MG63 (cell line): ENCODE measurements around the gene TRAF2. TPM values are rescaled to one million over a fixed set of nuclear protein-coding genes. Genes with fewer than 3 reads are reported as not detected.
A peak's percentile ranks its signal among the peaks of the same experiment; 100 is the strongest.

Experiments
- DNase-seq: peaks from one replicate; pipeline ENCODE4 v3.0.0-alpha.2; 2020
- H3K27me3 ChIP-seq: fragments of 250-450 bp; sonication (Bioruptor Pico); 2 replicates; pipeline ENCODE4 v1.5.1; 2020; ENCODE audit warnings: mild to moderate bottlenecking, moderate library complexity
- H3K36me3 ChIP-seq: fragments of 250-450 bp; sonication (Bioruptor Pico); 2 replicates; pipeline ENCODE4 v1.5.1; 2020; ENCODE audit warnings: mild to moderate bottlenecking, moderate library complexity
- H3K4me3 ChIP-seq: fragments of 250-450 bp; sonication (Bioruptor Pico); 2 replicates; pipeline ENCODE4 v1.5.1; 2020; ENCODE audit warnings: mild to moderate bottlenecking, moderate library complexity
- H3K9me3 ChIP-seq: fragments of 250-450 bp; sonication (Bioruptor Pico); 2 replicates; pipeline ENCODE4 v1.5.1; 2020; ENCODE audit warnings: mild to moderate bottlenecking, moderate library complexity
- total RNA-seq: library from RNA; depleted of rRNA; stranded (reverse); fragments of >200 nt; shearing (Covaris generic); gene quantifications from 2 replicates; pipeline ENCODE4 v1.2.3, GENCODE V29; 2014; ENCODE audit warnings: low replicate concordance

Gene TRAF2
- total RNA-seq, 1 experiment from 2014 or later = 46.5 TPM

DNA sequence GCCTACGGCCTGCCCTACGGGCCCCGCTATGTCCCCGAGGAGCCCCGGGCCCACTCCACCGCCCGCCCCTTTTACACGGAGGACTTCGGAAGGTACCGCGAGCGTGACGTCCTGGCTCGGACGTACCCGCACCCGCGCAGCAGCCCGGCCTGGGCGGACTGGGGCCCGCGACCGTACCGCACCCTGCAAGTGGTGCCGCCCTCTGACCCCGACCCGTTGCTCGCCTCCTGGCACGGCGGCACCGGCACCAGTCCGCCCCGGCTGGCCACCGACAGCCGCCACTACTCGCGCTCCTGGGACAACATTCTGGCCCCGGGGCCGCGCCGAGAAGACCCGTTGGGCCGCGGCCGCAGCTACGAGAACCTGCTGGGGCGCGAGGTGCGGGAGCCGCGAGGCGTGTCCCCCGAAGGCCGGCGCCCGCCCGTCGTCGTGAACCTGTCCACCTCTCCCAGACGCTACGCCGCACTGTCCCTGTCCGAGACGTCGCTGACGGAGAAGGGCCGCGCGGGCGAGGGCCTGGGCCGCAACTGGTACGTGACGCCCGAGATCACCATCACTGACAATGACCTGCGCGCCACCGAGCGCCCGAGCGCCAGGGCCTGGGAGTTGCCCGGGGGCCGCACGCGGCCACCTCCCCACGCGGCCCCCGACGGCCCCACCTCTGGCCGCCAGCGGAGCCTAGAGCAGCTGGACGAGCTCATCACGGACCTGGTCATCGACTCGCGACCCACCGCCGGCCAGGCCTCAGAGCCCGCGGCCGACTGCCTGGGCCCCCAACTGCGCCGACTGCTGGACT lies 40.7 kb upstream of the TRAF2 start:
- H3K4me3 ChIP-seq = no peak overlapping the region
- DNase-seq = no peak
- H3K27me3 ChIP-seq = no peaks in the 10 kb centered on the region
- H3K9me3 ChIP-seq = no peaks in the 10 kb centered on the region
- H3K36me3 ChIP-seq = peaks cover 11% of the 10 kb centered on the region

DNA sequence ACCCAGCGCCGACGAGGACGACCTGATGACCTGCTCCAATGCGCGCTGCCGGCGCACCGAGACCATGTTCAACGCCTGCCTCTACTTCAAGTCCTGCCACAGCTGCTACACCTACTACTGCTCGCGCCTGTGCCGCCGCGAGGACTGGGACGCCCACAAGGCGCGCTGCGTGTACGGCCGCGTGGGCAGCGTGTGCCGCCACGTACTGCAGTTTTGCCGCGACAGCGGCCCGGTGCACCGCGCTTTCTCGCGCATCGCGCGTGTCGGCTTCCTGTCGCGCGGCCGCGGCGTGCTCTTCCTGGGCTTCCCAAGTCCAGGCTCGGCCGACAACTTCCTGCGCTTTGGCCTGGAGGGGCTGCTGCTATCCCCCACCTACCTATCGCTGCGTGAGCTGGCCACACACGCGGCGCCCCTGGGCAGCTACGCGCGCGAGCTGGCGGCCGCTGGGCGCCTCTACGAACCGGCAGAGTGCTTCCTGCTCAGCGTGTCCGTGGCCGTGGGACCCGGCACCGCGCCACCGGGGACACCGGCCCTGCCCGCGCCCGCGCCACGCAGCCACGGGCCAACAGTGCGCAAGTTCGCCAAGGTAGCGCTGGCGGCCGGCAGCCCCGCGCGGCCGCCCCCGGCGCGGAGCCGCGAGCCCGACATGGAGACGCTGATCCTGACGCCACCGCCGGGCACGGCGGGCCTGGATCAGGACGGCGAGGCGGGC lies 39.8 kb upstream of the TRAF2 start:
- H3K36me3 ChIP-seq = peaks cover 13% of the 10 kb centered on the region

DNA sequence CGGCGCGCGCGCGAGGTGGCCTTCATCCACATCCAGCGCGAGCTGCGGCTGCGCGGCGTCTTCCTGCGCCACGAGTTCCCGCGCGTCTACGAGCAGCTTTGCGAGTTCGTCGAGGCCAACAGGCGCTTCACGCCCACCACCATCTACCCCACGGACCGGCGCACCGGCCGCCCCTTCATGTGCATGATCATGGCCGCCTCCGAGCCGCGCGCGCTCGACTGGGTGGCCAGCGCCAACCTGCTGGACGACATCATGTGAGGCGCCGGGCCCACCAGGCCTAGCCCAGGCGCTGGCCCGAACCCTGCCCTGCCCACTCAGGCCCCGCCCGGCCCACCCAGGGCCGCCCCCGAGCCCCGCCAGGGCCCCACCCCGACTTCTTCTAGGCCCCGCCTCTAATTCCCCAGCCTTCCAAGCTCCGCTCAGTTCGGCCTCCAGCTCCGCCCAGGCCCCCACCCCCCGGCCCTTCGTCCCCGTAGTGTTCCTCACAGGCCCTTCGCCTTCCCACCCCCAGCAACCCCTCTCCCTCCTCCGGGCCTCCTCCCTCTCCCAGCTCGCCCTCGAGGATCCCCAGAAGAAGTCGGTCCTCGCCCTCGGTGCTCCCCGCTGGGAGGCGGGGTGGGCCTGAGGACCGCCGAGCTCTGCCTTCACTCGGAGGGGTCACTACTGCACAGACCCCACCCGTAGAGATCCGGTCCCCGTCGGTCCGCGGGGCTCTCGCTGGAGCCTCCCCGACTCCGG lies 39.1 kb upstream of the TRAF2 start:
- Histone ChIP-seq H3K4me3 (peak overlapping the region; percentile 86), H3K9me3 (no peaks in the 10 kb centered on the region), H3K27me3 (no peaks in the 10 kb centered on the region), H3K36me3 (peaks cover 13% of the 10 kb centered on the region)
- DNase-seq = peak; percentile 84

More for the DNA sequence above, 39.8 kb upstream of the TRAF2 start:
- H3K27me3 ChIP-seq = no peaks in the 10 kb centered on the region
- no peaks in the 10 kb centered on the region for H3K9me3 ChIP-seq
- no peak for DNase-seq
- no peak overlapping the region for H3K4me3 ChIP-seq

DNA sequence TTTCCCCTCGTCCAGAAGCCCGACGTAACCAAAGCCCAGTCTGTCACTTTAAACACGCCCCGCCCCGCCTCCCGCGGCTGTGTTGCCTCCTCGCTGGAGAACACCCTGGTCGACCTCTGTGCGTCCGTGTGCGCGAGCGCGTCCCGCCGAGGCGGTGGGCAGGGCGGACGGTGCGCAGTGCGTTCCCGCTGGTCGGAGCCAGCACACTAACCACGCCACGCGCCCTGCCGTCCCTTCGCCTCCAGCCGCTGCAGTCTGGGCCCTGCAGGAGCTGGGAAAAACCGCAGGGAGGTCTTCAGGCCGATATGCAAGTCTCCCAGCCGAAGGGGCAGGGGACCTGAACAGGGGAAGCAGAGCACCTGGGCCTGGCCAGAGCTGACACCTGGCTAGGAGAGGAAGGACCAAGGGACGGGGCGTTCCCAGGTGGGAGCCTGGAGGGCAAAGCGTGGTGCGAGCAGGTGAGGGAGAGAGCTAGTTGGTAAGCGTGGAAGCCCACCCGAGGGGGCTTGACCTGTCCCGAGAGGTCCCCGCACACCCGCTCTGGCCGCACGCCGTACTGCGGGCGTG lies 38.4 kb upstream of the TRAF2 start:
- Histone ChIP-seq H3K27me3 (no peaks in the 10 kb centered on the region), H3K4me3 (peak overlapping the region; percentile 86), H3K9me3 (no peaks in the 10 kb centered on the region), H3K36me3 (peaks cover 13% of the 10 kb centered on the region)
- peak; percentile 95 for DNase-seq

DNA sequence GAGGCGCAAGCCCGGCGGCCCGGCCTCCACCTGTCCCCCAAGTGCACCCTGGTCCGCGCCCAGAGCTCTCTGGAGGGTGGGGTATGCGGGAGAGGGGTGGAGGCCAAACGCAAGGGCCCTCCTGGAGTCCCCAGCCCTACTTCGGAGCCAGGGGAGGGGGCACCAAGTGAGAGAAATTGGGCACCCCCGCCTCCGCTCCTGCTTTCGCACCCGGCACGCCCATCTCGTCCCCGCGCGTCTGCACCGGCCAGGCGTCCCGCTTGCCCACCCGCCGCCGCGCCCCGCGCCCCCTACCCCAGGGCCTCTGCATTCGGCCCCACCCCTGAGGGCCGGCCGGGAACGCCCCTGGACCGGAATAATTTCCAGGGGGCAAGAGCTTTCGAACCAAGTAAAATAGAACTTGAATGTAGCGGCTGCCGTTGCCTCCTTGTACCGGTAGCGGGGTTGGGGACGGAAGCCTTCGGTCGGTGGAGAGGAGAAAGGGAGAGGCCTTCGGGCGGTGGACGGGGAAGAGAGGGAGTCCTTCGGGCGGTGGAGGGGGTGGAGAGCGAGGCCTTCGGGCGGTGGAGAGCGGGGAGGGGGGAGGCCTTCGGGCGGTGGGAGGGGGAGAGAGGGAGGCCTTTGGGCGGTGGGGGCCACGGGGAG lies 37.8 kb upstream of the TRAF2 start:
- Histone ChIP-seq H3K36me3 (peaks cover 13% of the 10 kb centered on the region), H3K27me3 (no peaks in the 10 kb centered on the region), H3K9me3 (no peaks in the 10 kb centered on the region), H3K4me3 (peak overlapping the region; percentile 86)
- peak; percentile 56 for DNase-seq

DNA sequence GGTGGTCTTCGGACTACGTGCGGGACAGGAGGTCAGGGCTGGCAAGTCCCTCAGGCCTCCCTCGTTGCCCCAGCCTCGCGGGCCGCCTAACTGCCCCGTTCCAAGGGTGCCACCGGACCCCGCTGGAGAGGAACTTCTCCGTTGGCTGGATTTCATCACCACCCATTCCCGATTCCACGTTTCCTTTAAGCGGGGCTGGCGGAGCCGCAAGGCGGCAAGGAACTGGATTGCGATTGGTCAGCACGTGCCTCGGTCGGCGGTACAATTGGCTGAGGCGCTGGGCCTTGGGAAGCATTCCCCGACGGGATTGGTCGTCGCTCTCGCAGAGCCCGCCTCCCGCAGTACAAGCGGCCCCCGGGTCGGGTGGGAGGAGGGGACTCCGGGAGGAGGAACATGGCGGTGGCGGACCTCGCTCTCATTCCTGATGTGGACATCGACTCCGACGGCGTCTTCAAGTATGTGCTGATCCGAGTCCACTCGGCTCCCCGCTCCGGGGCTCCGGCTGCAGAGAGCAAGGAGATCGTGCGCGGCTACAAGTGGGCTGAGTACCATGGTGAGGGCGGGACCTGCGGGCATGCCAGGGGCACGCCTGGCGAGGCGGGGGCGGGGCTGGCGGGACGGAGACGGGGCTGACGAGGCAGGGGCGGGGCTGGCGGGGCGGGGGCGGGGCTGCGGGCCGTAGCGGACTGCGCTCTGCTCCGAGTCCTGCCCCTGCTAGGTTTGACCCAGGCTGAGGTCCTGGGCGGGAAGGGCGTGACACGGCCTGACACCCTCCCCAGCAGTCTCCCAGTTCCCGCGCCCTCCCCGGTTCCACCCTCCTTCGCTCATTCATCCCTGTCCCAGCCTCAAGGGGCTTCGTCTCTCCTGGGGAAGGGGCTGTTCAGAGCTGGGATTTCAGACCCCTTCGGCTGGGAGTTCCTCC lies 37.0 kb upstream of the TRAF2 start, which contains the start of gene PHPT1:
PHPT1 (plus strand) TSS at position 372 of the 922 bp plus-strand sequence; CDS start at position 394, 22 bp downstream.
- Histone ChIP-seq H3K9me3 (no peaks in the 10 kb centered on the region), H3K27me3 (no peaks in the 10 kb centered on the region), H3K4me3 (peak within 1 kb of the TSS; percentile 86), H3K36me3 (peaks cover 13% of the 10 kb centered on the region)
- peak; percentile 98 for DNase-seq

DNA sequence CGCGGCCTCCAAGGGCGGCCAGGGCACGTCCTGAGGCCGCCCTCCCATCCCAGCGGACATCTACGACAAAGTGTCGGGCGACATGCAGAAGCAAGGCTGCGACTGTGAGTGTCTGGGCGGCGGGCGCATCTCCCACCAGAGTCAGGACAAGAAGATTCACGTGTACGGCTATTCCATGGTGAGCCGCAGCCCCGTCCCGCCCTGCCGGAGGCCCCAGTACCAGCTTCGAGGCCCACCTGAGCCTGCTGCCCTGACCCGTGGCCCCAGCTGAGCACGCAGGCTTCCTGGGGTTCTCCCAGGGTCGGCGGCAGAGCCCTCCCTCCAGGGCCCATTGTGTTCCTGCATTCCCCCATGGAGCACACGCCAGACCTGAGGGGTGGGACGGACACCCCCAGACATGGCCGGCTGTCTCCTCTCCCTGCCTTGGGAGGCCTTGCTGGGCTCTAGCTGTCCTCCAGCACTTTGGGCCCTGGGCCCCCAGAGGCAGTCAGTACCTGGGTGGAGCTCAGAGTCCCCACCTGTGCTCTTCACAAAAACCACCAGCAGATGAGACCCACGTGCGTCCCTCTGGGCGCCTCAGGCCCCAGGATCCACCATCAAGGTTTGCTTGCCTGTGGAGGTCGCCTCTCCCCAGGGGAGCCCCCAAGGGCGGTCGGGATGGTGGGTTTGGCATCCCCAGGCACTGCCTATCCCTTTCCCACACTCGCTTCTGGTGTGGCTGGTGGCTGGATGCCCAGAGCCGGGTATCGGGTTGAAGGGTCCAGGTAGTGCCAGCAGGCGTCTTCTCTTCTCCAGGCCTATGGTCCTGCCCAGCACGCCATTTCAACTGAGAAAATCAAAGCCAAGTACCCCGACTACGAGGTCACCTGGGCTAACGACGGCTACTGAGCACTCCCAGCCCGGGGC lies 36.1 kb upstream of the TRAF2 start:
- Histone ChIP-seq H3K9me3 (no peaks in the 10 kb centered on the region), H3K4me3 (peak overlapping the region; percentile 86), H3K27me3 (no peaks in the 10 kb centered on the region), H3K36me3 (peaks cover 13% of the 10 kb centered on the region)
- DNase-seq = no peak

DNA sequence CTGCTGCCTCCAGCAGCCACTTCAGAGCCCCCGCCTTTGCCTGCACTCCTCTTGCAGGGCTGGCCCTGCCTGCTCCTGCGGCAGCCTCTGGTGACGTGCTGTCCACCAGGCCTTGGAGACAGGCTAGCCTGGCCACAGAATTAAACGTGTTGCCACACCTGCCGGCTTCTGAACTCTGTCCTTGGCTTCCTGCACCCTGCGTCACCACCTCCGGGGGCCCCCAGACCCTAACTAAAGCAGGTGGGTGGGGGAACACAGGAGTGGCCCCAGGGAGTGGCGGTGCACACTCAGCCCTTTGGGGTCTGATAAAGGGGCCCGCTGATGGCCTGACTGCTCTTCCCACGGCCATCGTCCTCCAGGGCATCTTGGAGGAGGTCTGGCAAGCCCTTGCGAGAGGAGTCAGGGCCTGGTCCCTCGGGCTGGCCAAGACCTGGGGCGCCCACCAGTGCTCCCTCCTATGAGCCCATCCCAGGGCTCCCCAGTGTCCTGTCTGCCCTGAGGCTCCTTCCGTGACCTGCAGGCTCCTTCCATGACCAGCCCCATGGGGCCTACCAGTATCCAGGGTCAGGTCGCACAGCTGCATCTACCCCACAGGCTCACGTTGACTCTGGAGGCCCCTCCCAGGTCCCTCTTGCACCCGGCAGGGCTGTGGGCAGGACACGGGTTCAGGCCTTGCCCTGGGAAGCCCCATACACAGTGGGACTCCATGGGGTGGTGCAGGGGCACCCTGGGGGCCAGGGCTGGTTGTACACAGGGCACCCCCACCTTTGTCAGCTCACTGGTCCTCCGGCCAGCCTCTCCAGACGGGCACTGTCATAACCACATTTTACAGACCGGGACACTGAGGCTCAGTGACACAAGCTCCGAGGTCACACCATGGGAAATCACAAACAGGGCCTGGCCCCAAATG lies 35.2 kb upstream of the TRAF2 start:
- H3K4me3 ChIP-seq = no peak overlapping the region
- no peaks in the 10 kb centered on the region for H3K9me3 ChIP-seq
- DNase-seq = no peak
- H3K36me3 ChIP-seq = peaks cover 13% of the 10 kb centered on the region
- no peaks in the 10 kb centered on the region for H3K27me3 ChIP-seq

DNA sequence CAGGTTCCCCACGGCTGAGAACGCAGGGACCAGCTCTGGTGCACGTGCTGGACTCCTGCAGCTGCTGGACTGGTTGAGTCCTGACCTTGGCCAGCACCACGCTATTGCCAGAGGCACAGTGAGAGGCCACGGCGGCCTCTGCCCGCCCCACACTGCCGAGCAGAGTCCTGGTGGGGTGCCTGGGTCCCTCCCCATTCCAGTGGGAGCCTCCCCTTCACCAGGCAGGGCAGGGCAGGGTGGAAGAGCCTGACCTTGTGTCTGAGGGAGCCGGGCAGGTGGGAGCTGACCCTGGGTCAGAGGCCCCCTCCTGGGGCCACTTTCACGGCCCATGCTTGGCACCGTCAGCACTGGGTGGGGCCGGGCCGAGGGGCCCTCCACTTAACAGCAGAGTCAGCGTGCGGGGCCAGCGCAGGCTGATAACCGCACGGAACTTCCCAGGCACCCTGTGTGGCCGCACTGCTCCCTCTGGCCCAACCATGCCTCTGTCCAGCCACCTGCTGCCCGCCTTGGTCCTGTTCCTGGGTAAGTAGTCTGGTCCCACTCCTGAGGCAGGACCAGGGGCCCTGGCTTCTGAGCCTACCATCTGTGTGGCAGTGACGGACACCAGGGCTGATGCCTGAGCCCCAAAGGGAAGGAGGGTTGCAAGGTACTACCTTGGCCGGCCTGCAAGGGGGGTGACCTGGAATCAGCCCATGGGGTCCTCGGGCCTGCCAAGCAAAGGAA lies 34.2 kb upstream of the TRAF2 start, which contains the start of gene MAMDC4:
MAMDC4 (plus strand) TSS at position 406 of the 723 bp plus-strand sequence; CDS start at position 477, 71 bp downstream.
- DNase-seq = no peak
- H3K4me3 ChIP-seq = no peak within 1 kb of the TSS
- H3K9me3 ChIP-seq = no peaks in the 10 kb centered on the region
- no peaks in the 10 kb centered on the region for H3K27me3 ChIP-seq
- peaks cover 13% of the 10 kb centered on the region for H3K36me3 ChIP-seq

DNA sequence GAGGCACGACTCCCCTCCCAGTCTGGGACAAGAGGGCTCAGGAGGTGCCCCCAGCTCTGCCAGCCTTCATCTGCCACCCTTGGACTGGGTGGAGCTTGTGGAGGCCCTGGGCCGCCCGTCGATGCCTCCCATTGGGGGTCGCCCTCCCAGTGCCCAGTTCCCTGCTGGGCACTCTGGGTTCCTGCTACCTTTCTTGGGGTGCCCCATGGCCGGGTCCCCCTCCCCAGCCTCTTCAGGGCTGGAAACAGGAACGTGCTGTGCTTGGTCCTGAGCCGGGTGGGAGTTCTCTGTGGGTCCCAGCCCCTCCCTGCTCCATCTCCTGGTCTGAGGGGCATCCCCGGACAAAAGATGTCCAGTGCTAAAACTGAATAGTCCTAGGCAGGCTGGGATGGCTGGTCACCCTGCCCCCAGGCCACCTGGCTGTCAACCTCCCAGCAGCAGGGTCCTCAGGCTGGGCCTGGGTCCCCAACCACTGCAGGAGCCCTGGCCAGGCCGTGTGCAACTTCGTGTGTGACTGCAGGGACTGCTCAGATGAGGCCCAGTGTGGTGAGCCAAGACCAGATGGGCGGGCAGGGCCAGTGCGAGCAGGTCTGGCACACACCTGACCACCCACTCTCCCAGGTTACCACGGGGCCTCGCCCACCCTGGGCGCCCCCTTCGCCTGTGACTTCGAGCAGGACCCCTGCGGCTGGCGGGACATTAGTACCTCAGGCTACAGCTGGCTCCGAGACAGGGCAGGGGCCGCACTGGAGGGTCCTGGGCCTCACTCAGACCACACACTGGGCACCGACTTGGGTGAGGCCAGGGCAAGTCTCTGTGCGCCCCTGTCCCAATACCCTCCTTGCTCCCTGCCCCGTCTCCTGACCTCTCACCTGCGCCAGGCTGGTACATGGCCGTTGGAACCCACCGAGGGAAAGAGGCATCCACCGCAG lies 33.4 kb upstream of the TRAF2 start:
- Histone ChIP-seq H3K4me3 (no peak overlapping the region), H3K36me3 (peaks cover 13% of the 10 kb centered on the region), H3K27me3 (no peaks in the 10 kb centered on the region), H3K9me3 (no peaks in the 10 kb centered on the region)
- DNase-seq = no peak

DNA sequence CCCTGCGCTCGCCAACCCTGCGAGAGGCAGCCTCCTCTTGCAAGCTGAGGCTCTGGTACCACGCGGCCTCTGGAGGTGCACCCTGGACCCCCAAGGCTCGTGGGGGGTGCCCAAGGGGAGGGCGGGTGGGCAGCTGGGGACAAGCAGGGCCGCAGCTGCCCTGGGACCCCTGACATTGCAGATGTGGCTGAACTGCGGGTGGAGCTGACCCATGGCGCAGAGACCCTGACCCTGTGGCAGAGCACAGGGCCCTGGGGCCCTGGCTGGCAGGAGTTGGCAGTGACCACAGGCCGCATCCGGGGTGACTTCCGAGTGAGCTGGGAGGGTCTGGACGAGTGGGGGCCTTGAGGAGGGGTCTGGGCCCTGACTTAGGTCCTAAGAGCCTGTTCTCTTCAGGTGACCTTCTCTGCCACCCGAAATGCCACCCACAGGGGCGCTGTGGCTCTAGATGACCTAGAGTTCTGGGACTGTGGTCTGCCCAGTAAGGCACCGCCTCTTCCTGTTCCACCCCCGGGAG lies 32.7 kb upstream of the TRAF2 start:
- DNase-seq = no peak
- Histone ChIP-seq H3K9me3 (no peaks in the 10 kb centered on the region), H3K4me3 (no peak overlapping the region), H3K36me3 (peaks cover 15% of the 10 kb centered on the region), H3K27me3 (no peaks in the 10 kb centered on the region)
